Measurements from ENCODE around the gene SNTB2.
"Not testable (repeated sequence)": the region's sequence is repeated elsewhere in the genome, so short reads cannot be mapped to it uniquely, and the experiment has no call there.

SNTB2 gene

DNA sequence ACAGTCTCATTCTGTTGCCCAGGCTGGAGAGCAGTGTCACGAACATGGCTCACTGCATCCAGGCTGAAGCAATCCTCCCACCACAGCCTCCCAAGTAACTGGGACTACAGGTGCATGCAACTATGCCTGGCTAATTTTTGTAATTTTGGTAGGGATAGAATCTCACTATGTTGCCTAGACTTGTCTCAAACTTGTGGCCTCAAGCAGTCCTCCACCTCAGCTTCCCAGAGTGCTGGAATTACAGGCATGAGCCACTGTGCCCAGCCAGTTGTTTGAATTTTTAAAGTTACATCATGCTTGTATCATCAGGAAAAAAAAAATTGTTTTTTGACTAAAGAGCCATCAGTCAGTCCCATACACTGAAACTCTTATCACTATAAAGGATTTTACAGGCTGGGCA is 107.1 kb downstream of the SNTB2 start:
- no peak for DNase-seq

DNA sequence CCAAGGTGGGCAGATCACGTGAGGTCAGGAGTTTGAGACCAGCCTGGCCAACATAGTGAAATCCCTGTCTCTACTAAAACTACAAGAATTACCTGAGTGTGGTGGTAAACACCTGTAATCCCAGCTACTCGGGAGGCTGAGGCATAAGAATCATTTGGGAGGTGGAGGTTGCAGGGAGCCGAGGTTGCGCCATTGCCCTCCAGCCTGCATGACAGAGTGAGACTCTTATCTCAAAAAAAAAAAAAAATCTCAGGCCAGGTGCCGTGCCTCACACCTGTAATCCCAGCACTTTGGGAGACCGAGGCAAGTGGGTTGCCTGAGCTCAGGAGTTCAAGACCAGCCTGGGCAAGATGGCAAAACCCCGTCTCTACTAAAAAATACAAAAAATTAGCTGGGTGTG is 109.8 kb downstream of the SNTB2 start:
- DNase-seq = not testable (repeated sequence)

DNA sequence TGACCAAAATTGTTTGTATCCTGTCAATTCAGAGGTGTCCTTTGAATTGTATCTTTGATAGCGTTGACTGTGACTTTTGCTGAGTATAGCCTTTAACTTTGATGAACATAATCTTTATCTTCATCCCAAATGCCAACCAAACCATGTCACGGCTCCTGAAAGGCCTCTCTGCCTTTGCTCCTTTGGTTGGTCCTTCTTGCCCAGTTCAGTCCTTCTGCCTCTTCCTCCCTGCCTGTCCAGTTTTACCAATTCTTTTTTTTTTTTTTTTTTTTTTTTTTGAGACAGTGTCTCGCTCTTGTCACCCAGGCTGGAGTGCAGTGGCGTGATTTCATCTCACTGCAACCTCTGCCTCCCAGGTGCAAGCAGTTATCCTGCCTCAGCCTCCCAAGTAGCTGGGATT is 111.3 kb downstream of the SNTB2 start:
- DNase-seq = no peak

DNA sequence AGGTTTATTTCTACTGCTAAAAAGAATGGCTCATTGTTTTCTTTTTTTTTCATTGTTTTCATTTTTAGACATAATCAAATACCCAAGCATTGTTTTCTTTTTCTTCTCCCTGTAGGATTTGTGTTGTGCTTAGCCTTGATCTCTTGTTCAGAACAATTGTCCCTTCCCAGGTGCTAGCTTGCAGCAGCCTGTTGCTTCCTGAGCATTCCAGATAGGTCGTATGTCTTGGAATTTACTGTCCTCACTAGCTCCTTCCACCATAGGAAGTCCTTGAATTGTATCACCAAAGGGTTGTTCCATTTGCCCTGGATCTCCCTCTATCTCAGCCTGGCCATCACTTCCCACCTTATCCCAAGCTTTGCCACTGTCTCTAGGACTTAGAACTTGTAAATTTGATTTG is 114.2 kb downstream of the SNTB2 start:
- no peak for DNase-seq

DNA sequence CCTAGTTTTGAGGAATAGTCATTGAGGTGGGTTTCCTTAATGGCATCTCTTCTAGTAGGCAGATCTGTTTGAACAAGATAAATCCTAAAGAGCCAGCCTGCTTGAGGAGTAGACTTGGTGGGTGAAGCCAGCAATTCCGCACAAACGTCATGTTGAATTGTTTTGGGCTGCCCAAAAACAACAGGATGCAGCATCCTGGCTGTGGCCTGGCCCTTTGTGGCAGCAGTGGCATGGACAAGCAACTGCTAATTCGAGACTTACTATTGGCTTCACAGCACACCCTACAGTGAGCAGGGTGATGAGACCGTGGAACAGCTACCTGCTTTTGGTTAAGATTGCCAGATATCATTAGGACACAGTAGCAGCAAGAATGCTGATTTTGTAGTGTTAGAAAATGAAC is 114.9 kb downstream of the SNTB2 start:
- no peak for DNase-seq

DNA sequence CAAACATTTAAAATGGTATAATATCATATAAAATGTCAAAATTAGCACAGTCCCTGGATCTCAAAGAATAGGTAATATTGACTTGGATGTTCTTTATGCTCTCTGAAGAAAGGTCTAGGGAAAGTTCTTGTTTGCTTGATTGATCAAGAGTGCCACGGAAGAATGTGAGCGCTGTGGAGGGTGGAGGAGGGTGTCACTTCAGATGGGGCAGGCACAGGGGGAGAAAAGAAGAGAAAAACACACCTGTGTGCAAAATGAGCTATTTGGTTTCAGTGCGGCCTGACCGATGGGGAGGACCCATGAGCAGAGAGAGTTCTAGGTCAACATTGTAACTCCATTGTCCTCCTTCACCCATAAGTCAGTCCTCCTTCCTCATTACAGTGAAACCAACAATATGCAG is 115.3 kb downstream of the SNTB2 start:
- no peak for DNase-seq

DNA sequence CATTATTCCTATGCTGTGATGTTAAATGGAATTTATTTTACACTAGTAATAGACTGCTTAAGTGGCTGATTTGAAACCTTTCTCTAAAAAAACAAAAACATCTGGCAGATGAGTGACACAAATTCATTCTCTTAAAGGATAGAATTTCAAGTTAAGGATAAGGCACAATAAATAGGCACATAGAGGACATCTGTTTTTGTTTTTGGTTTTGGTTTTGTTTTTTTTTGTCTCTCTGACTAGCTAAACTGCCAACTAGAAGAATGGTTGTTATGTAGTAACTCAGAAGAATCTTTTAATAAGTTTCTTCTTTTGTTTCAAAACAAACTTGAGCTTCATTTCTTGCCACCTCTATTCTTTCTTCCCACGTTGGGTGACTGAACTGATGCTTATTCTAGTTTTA is 119.1 kb downstream of the SNTB2 start:
- no peak for DNase-seq

DNA sequence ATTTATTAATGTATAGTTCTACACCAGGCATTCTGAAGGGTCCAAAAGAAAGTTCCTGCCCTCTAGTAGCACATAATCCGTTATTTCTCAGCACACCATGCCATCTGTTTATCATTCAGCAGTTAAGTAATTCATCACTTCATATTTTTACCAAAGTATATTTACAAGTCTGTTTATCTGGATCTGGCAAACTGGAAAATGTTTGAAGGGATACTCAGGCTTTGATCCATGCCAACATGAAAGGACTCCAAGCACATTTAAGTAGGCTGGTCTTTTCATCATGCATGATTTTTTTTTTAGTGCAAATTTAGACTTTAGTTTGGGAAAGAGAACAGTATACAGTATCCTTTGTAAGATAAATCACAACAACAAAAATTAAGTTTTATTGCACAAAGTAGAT is 120.1 kb downstream of the SNTB2 start:
- no peak for DNase-seq

DNA sequence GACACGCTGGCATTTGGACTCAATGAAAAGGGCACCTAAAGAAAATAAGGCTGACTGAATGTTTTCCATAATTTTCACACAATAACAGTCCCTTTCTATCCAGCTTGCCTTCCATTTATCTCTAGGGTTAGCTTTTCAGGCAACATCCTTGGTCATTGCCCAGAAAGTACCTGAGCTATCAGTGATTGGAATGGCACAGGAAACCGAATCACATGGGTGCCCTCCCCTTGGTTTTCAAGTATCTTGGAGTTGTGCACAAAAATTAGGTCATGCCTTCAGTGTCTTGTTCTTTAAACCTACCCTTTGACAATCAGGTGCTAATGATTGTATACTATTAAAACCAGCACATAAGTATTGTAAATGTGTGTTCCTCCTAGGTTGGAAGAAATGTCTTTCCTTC is 120.9 kb downstream of the SNTB2 start:
- no peak for DNase-seq

DNA sequence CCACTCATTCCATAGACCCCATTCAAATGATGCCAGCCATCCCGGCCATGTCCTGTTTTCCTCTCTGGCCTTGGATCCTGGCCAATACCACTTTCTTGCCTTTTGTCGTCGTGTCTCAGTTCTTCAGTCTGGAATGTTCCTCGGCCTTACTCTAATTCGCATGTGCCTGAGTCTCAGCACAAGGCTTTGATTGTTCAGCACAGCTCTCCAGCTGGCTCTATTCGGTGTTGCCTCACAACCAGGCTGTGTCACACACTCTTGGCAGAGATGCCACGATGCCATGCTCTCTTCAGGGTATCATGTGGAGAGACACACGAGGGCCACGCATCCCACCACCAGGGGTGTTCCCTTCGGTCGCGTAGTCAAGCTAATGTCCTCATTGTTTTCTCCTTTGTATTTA is 122.4 kb downstream of the SNTB2 start:
- no peak for DNase-seq

DNA sequence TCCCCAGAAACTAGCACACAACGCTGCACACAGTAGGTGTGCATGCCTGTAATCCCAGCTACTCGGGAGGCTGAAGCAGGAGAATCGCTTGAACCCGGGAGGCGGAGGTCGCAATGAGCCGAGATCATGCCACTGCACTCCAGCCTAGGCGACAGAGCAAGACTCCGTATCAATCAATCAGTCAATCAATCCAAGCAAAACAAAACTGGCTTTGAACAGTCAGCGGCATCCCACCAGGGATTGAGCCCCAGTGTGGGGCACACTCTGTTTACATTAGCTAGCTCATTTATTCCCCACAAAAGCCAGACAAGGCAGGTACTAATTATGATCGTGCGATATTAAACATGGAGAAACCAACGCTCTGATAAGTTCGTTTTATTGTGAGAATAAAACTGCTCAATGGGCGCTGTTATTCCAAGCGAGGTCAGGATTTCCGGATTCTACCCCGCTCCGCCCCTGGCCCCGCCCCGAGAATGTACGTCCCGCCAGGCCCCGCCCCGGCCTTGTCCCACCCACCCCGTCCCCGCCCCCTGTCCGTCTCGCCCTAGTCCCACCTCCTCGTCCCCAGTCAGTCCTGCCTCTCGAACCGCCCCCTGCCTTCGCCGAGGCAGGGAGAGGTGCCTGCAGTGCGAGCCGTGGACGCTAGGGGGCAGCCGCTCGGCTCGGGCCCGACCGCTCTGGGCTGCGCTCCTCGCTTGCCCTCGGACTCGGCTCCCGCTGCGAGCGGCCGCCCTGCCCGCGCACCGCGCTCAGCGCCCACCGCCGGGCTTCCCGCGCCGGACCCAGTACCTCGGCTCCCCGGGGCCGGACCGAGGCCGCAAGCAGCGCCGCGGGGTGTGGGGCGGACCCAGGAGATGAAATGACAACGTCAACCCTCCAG is 123.9 kb downstream of the SNTB2 start, which contains the start of gene VPS4A:
Gene VPS4A, plus strand, starts transcription at position 698 of the 880 bp plus-strand sequence. Its CDS starts 162 bp downstream, at position 860.
- DNase-seq = peak; percentile 96

DNA sequence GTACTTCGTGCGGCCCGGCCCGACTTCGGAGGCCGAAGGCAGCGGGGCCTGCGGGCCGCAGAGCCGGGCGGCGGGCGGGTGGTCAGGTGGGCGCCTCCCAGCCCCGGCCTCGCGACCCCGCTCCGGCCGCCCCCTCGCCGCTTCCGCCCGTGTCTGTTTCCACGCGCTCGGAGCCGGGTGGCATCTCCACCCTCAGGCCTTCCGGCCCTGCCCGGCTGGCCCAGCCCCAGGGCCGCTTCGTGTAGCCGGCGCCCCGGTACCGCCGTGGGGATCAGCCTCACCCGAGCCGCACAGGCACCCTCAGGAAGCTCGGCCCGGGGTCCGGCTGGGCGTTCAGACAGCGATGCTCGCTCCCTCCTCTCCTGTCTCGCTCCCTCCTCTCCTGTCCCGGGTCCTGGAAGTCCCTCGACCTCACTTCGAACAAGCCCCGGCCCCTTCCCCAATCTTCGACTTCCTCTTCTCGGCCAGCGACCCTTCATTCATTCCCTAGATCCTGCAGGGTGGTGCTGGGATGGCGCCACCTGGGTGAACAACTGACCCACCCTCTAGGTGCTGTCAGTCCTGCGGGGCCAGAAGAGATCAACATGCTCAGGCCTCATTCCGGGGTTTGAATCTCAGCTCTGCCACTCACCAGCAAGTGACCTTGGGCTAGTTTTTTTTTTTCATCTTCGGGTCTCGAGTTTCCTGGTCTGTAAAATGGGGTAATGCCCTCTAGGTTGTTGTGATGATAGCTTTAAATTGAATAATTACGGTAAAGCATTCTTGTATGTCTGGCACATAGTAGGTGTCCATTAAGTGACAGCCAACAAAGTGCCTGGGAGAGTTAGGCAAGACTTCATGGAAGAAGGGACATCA is 124.8 kb downstream of the SNTB2 start:
- DNase-seq = peak; percentile 26

DNA sequence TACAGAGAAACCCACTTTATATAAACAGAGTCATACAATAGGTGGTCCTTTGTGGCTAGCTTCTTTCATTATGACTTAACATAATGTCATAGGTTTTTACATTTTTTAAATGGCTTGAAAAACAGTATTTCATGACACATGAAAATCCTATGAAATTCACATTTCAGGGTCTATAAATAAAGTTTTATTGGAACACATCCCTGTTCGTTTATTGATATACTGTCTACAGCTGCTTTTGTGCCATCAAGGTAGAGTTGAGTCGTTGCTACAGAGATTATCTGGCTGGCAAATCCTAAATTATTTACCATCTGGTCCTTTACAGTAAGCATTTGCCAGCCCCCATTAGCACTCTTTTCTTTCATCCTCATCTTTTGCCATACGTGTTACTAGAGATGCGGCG is 126.5 kb downstream of the SNTB2 start:
- no peak for DNase-seq

DNA sequence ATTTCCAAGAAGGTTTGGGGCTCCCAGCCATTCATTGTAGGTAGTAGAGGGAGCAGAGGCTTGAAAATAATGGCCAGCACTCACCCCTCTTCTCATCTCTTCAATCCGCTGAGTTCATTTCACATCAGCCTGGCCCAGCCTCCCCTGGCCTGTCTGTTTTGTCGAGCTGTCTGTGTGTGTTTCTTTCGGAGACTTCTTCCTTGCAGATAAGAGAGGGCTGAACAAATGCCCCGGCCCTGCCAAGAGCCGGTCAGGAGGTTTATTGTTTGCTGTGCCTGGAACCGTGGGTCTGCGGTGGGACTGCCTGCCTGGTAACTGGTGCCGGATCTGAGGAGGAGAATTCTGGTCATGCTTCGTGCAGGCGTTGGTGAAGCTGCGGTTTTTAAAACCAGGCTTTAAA is 127.6 kb downstream of the SNTB2 start:
- no peak for DNase-seq

DNA sequence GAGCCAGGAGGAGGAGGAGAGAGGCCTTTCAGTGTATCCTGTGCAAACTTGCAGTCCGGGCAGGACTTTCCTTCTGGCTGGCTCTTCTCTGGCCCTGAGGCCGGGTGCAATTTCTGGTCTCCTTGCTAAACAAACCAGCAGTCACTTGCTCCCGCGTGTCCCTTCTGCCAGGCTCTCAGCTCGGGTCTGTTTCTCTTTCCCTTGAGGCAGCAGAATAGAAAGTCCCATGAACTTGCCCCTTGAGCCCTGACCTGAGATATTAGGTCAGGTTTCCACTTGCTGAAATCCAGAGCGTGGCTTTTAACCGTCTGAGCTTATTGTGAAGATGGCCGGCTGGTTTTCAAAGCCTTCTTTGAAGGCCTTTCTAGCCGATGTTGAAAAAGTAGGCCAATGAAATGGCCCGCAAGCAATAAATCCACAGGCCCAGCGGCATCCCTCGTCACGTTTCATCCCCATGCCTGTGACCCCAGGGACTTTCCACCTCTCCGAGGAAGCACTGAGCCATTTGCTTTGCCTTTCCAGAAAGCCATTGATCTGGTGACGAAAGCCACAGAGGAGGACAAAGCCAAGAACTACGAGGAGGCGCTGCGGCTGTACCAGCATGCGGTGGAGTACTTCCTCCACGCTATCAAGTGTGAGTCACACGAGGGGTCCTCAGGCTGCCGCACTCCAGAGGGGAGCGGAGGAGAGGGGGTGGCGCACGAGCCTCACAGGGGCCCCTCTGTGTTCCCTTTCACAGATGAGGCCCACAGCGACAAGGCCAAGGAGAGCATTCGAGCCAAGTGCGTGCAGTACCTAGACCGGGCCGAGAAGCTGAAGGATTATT is 128.7 kb downstream of the SNTB2 start:
- no peak for DNase-seq

DNA sequence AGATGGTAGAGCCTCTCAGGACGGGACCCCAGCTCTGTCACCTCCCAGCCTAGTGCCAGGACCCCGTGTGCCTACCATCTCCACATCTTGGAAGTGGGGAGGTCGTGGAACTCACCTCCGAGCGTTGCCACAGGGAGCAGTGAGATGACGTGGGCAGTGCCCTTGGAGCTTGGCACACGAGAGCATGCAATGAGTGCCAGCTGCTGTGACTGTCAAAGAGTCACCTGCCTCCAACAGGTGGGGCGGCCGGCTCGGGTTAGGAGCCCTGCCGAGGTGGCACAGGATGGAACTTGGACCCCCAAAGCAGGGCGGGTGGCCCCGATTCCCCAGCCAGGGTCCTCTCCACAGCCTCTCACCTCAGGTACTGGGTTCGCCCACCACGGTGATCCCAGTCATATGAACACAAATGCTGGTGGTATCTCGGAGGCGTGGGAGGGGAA is 129.7 kb downstream of the SNTB2 start:
- no peak for DNase-seq

DNA sequence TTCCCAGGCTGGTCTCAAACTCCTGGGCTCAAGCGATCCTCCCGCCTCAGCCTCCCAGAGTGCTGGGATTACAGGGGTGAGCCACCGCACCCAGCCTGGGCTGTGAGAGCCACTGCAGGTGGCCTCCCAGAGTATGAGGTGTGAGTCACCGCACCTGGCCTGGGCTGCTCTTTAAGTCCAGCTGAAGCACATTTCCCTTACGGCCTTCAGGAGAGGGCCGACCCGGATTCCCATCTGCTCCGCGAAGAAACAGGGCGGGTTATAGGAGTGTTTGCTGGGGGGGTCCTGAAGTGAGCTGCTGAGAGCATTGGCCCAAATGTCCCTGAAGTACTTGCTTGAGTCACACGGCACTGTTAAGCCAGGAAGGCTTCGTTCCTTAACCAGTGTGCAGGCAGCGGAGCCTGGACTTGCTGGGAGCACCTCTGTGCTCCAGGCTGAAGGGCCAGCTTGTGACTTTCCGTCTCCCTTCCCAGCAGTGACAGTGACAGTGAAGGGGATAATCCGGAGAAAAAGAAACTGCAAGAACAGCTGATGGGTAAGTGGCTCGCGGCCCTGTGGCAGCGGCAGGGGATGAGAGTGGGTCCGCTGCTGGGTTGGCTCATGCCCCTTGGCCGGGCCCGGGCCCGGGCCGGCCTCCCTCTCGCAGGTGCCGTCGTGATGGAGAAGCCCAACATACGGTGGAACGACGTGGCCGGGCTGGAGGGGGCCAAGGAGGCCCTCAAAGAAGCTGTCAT is 131.4 kb downstream of the SNTB2 start:
- DNase-seq = no peak

DNA sequence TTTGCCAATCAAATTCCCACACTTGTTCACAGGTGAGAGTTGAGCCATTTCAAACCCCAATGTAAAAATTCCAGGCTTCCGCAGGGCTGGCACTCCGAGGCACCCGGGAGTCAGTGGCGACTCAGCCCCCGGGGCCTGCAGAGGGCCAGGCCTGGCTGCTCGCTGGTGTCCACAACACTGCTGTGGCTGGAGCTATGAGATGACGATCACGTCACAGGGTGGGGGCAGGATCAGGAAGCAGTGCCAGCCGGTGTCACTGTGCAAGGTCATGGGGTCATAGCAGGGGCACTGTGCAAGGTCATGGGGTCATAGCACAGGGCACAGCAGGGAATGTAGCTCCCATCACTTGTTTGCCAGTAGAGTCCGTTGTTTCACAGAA is 131.9 kb downstream of the SNTB2 start:
- no peak for DNase-seq

DNA sequence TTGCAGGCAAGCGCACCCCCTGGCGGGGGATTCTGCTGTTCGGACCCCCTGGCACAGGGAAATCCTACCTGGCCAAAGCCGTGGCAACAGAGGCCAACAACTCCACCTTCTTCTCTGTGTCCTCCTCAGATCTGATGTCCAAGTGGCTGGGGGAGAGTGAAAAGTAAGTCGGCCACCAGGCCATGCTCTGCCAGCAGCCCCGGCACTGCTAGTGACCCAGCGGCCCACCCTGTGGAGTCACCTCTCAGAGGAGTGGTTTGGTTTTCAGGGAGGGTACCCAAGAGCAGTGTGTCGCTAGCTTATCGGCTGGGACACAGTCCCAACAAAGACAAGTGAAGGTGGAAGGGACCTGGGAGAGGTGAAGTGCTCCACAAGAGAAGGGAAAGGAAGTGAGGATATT is 132.4 kb downstream of the SNTB2 start:
- DNase-seq = no peak

DNA sequence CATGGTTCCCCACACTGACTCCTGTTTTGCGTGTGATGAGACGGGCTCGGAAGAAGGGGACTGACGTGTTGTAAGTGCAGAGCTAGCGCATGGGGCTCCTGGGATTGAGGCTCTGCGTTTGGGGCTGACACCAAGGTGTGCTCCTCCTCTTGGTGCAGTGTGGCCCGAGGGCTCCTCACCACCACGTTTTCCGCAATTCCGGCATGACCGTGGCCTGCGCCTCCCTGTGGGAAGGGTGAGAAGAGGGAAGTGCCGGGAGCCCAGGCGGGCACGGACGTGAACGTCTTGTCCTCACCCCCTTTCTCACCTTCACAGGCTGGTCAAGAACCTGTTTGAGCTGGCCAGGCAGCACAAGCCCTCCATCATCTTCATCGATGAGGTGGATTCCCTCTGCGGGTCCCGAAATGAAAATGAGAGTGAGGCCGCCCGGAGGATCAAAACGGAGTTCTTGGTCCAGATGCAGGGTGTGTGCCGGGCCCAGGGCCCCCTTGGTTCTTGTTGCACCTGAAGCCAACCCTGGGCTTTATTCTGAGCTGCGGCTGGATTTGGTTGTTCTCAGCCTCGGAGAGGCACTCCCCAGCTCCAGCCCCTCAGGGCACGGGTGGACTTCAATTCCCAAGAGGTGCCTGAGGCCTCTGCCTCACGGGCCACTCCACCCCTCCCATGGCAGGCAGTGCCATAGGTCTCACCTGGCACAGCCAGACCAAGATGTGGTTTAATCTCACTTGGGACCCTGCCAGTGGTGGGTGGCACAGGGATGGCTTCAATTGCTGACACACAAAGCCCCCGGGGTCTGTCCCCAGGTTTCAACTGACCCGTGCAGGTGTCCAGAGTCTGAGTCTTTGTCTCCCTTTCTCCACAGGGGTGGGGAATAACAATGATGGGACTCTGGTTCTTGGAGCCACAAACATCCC is 133.1 kb downstream of the SNTB2 start:
- no peak for DNase-seq

DNA sequence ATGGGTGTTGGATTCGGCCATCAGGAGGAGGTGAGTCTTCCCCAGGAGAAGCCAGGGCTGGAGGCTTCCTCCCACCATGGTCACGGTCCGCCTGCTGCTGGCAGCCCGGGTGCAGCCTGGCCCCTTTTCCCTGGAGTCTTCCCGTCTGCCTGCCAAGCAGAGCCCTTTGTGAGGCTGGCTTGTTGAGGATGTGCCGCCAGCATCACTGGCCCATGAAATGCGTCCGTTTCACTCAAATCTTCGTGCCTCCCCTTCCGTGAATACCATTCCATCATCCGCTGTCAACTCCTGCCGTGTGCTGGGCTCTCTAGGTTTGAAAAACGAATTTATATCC is 133.7 kb downstream of the SNTB2 start:
- DNase-seq = no peak
